HG03095 (cell line): Measurements from ENCODE around the gene VAPB.

Experiments
- ATAC-seq: cut with Tn5 transposase; IDR thresholded peaks from one replicate; pipeline ENCODE4 v1.9.1; 2021; ENCODE audit warnings: moderate library complexity; ENCODE audit not compliant: unreplicated experiment

The VAPB gene

GRCh38 chr20:58479726-58480440 lies 90.9 kb downstream of the VAPB start:
- no peak for ATAC-seq

- ATAC-seq: no peak
Measured at GRCh38 chr20:58480551-58481336, 91.7 kb downstream of the VAPB start.

GRCh38 chr20:58481481-58482021 lies 92.5 kb downstream of the VAPB start:
- no peak for ATAC-seq

DNA sequence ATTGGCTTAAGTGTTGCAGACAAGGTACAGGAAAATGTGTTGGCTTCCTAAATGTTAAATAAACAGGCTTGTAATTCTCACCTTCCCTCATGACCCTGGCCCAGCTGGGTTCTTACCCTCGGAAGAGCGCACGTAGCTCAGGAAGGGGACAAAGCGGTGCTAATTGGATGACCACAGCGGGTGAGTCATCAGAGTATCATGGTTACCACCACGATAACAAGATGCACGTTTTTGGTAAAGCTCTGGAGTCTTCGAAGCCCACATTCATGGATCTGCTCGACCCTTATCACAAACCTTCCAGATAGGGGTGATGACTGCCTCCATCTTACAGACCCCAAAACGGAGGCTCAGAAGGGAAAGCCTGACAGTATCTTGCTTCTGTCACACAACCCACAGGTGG lies 93.4 kb downstream of the VAPB start:
- no peak for ATAC-seq

DNA sequence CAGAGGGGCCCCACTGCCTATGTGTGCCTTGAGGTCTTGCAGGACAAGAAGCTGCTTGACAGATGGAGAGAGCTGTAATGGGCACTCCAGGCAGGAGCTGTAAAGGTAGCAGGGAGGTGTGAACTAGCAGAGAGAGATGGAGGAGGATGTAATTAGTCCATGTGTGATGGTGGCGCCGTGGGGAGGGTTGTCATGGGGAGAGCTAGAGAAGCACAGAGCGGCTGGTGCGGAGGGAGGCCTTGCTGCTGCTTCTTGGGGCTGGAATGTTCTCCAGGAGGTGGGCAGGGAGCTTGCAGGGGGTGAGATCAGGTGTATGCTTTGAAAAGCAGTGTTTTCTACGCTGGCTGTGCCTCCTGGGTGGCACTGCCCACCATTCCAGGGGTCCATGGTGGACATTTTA lies 94.0 kb downstream of the VAPB start:
- no peak for ATAC-seq

- ATAC-seq: no peak
Measured at GRCh38 chr20:58483470-58483869, 94.4 kb downstream of the VAPB start.

DNA sequence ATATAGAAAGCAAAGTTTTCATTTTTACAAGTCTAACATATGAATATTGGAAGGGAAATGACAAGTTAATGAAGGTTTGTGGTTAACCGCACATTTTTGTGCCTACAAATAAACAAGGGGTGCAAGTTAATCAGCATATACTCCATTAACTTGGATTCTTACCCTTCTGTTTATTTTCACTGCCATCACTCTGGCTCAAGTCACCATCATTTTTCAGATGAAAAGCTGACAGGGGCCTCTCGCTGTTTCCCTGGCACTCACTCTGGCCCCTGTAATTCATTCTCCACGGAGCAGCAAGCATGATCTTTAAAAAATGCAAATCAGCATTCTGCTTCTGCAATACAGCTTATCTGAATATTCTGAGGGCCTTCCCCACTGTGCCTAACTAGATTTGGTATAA lies 96.4 kb downstream of the VAPB start:
- no peak for ATAC-seq

- no peak for ATAC-seq
Measured at GRCh38 chr20:58486207-58486606, 97.2 kb downstream of the VAPB start.

GRCh38 chr20:58492074-58492718 lies 103.2 kb downstream of the VAPB start:
- ATAC-seq: no peak

GRCh38 chr20:58492795-58493524 lies 103.9 kb downstream of the VAPB start:
- no peak for ATAC-seq

DNA sequence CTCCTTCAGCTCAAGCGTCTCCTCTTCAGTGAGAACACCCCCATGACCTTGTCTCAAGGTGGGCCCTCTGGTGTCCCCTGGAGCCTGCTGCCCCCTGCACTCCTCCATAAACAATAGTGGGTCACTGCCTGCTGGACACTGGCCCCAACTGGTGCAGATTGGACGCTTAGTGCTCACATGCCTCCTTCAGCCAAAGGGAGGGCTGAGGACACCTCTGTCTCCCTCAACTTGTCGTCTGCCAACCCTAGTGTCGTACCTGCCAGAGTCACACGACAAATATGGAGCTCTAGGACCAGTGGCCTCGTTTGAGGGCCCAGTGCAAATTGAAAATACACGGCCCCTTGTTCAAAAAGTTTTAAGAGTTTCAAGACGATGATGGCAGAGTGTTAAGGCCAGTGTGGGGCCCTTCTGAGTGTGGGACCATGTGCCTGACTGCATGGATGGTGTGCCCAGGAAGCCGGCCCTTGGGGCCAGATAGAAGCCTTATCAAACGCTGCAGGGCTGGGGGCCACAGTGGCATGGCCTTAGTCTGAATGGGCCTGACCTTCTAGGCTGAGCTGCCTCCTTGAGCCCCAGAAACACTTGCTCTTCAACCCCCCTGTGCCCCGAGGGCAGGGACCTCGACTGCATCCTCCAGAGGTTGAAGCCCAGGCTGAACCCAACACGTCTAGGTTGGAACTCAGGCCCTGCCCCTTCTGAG lies 106.0 kb downstream of the VAPB start:
- ATAC-seq: no peak

DNA sequence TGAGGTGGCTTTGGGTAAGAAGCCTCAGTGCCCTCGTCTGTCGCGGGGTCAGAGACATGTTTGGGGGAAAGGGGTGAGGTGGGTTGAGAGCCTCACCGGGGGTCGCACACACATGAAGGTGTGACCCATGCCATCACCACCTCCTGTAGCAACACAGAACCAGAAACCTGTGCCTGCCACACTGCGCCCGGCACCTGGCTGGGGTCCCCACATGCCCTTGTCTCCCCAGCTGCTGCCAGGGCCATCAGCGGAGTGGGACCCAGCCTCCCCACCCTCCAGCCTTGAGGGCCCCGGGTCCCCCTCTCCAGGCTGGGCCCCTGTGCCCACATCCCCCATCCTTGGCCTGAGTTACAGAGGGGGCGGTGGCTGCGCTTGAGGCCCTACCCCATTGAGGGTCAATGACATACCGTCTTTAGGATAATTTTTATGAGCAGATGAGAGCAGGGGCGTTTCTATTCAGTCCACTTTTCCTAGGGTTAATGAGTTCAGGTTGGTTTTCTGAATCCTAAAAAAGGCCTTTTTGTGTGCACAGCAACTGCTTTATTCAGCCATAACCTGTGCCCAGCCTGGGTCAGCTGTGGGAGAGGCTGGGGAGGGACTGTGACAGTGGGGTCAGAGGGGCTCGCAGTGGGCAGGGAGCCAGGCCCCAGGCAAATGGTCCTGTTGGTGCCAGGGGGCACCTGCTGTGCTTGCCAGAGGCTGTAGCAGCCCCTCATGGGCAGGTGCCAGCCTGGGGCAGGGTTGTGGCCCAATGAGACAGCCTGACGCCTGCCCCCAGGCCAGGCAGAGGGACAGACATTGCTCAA lies 106.8 kb downstream of the VAPB start:
- no peak for ATAC-seq

GRCh38 chr20:58496429-58496769 lies 107.4 kb downstream of the VAPB start:
- no peak for ATAC-seq

GRCh38 chr20:58497076-58497641 lies 108.1 kb downstream of the VAPB start:
- ATAC-seq: no peak

- no peak for ATAC-seq
Measured at GRCh38 chr20:58497724-58498469, 108.9 kb downstream of the VAPB start.

- ATAC-seq: no peak
Measured at GRCh38 chr20:58498470-58499068, 109.5 kb downstream of the VAPB start.

DNA sequence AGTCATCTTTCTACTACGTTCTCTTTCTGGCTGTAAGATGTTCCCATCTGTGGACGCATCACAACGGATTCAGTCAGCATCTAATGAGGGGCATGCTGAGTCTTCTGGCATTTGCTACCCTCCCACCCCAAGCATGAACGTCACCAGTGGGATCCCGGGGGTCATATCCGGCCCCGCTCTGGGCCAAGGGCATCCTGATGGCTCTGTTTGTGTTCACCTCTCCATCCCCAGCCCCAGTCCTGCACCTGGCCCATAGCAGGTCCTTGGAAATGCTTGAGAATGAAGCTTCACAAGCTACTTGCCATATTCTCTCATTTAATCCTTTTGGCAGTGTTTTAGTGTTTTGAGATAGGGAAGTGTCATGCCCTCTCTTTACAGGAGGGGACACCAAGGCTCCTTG lies 111.2 kb downstream of the VAPB start:
- no peak for ATAC-seq
